ENCODE measurements around the gene AUTS2.

AUTS2 gene

GRCh38 chr7:69692611-69693010, 94.3 kb downstream of the AUTS2 start:
- DNase-seq = no peak

GRCh38 chr7:69693042-69693441, 94.8 kb downstream of the AUTS2 start:
- no peak for DNase-seq

- DNase-seq = no peak
Measured at GRCh38 chr7:69696054-69696591, 97.8 kb downstream of the AUTS2 start.

GRCh38 chr7:69696686-69697685, 98.7 kb downstream of the AUTS2 start:
- DNase-seq = no peak

GRCh38 chr7:69698109-69698825, 100.0 kb downstream of the AUTS2 start:
- no peak for DNase-seq

- DNase-seq = no peak
Measured at GRCh38 chr7:69699931-69700330, 101.7 kb downstream of the AUTS2 start.

GRCh38 chr7:69700331-69700730, 102.1 kb downstream of the AUTS2 start:
- no peak for DNase-seq

GRCh38 chr7:69701288-69701687, 103.0 kb downstream of the AUTS2 start:
- DNase-seq = no peak

GRCh38 chr7:69702357-69702756, 104.1 kb downstream of the AUTS2 start:
- DNase-seq = no peak

- no peak for DNase-seq
Measured at GRCh38 chr7:69703099-69703498, 104.8 kb downstream of the AUTS2 start.

GRCh38 chr7:69706070-69706469, 107.8 kb downstream of the AUTS2 start:
- DNase-seq = no peak

- DNase-seq = no peak
Measured at GRCh38 chr7:69708857-69709256, 110.6 kb downstream of the AUTS2 start.

GRCh38 chr7:69710768-69711438, 112.6 kb downstream of the AUTS2 start:
- DNase-seq = no peak

GRCh38 chr7:69714886-69715576, 116.8 kb downstream of the AUTS2 start:
- DNase-seq = no peak

- no peak for DNase-seq
Measured at GRCh38 chr7:69717221-69717620, 118.9 kb downstream of the AUTS2 start.

GRCh38 chr7:69719717-69720116, 121.4 kb downstream of the AUTS2 start:
- DNase-seq = no peak

- no peak for DNase-seq
Measured at GRCh38 chr7:69722843-69723242, 124.6 kb downstream of the AUTS2 start.

GRCh38 chr7:69723663-69724062, 125.4 kb downstream of the AUTS2 start:
- DNase-seq = no peak

GRCh38 chr7:69728304-69728703, 130.0 kb downstream of the AUTS2 start:
- DNase-seq = no peak

- DNase-seq = no peak
Measured at GRCh38 chr7:69732203-69732602, 133.9 kb downstream of the AUTS2 start.

GRCh38 chr7:69735582-69735981, 137.3 kb downstream of the AUTS2 start:
- no peak for DNase-seq

GRCh38 chr7:69736126-69736810, 138.0 kb downstream of the AUTS2 start:
- DNase-seq = no peak
